Measurements from ENCODE around the gene ERC1.
"Not testable (repeated sequence)": the region's sequence is repeated elsewhere in the genome, so short reads cannot be mapped to it uniquely, and the experiment has no call there.

ERC1 gene

GRCh38 chr12:1131811-1132224, 140.8 kb downstream of the ERC1 start:
- H3K36me3 Mint-ChIP-seq (ENCODE audit: low read depth): no peaks in the 10 kb centered on the region
- H3K27ac Mint-ChIP-seq: no peak overlapping the region
- H3K9me3 Mint-ChIP-seq: no peaks in the 10 kb centered on the region
- H3K4me3 Mint-ChIP-seq: no peak overlapping the region
- H3K4me1 Mint-ChIP-seq (ENCODE audit: low read depth): peaks cover 3% of the 10 kb centered on the region
- no peaks in the 10 kb centered on the region for H3K27me3 Mint-ChIP-seq (ENCODE audit: low read depth)

- no peaks in the 10 kb centered on the region for H3K9me3 Mint-ChIP-seq
- H3K36me3 Mint-ChIP-seq (ENCODE audit: low read depth): no peaks in the 10 kb centered on the region
- H3K27ac Mint-ChIP-seq: no peak overlapping the region
- no peak overlapping the region for H3K4me3 Mint-ChIP-seq
- H3K4me1 Mint-ChIP-seq (ENCODE audit: low read depth): peaks cover 3% of the 10 kb centered on the region
- H3K27me3 Mint-ChIP-seq (ENCODE audit: low read depth): no peaks in the 10 kb centered on the region
Observed at GRCh38 chr12:1132311-1132710, 141.3 kb downstream of the ERC1 start.

- Mint-ChIP-seq H3K36me3 (ENCODE audit: low read depth) (no peaks in the 10 kb centered on the region), H3K27ac (no peak overlapping the region), H3K9me3 (no peaks in the 10 kb centered on the region), H3K27me3 (ENCODE audit: low read depth) (no peaks in the 10 kb centered on the region), H3K4me3 (no peak overlapping the region), H3K4me1 (ENCODE audit: low read depth) (no peaks in the 10 kb centered on the region)
Observed at GRCh38 chr12:1138691-1139090, 147.7 kb downstream of the ERC1 start.

- H3K9me3 Mint-ChIP-seq; H3K27ac Mint-ChIP-seq; H3K4me3 Mint-ChIP-seq; H3K27me3 Mint-ChIP-seq (ENCODE audit: low read depth); H3K4me1 Mint-ChIP-seq (ENCODE audit: low read depth); H3K36me3 Mint-ChIP-seq (ENCODE audit: low read depth): not testable (repeated sequence)
Observed at GRCh38 chr12:1146758-1147157, 155.7 kb downstream of the ERC1 start.

GRCh38 chr12:1147821-1148220, 156.8 kb downstream of the ERC1 start:
- Mint-ChIP-seq H3K27me3 (ENCODE audit: low read depth) (no peaks in the 10 kb centered on the region), H3K36me3 (ENCODE audit: low read depth) (peaks cover 5% of the 10 kb centered on the region), H3K27ac (no peak overlapping the region), H3K4me3 (no peak overlapping the region), H3K9me3 (no peaks in the 10 kb centered on the region), H3K4me1 (ENCODE audit: low read depth) (no peaks in the 10 kb centered on the region)

GRCh38 chr12:1157046-1157445, 166.0 kb downstream of the ERC1 start:
- H3K4me3 Mint-ChIP-seq: no peak overlapping the region
- H3K36me3 Mint-ChIP-seq (ENCODE audit: low read depth): peaks cover 4% of the 10 kb centered on the region
- H3K27ac Mint-ChIP-seq: no peak overlapping the region
- no peaks in the 10 kb centered on the region for H3K27me3 Mint-ChIP-seq (ENCODE audit: low read depth)
- H3K9me3 Mint-ChIP-seq: no peaks in the 10 kb centered on the region
- H3K4me1 Mint-ChIP-seq (ENCODE audit: low read depth): no peaks in the 10 kb centered on the region

- Mint-ChIP-seq H3K36me3 (ENCODE audit: low read depth) (peaks cover 3% of the 10 kb centered on the region), H3K4me3 (no peak overlapping the region), H3K27me3 (ENCODE audit: low read depth) (no peaks in the 10 kb centered on the region), H3K9me3 (no peaks in the 10 kb centered on the region), H3K27ac (no peak overlapping the region), H3K4me1 (ENCODE audit: low read depth) (no peaks in the 10 kb centered on the region)
Observed at GRCh38 chr12:1161197-1161596, 170.2 kb downstream of the ERC1 start.

GRCh38 chr12:1162081-1162760, 171.2 kb downstream of the ERC1 start:
- Mint-ChIP-seq H3K36me3 (ENCODE audit: low read depth) (peaks cover 3% of the 10 kb centered on the region), H3K27me3 (ENCODE audit: low read depth) (no peaks in the 10 kb centered on the region), H3K9me3 (no peaks in the 10 kb centered on the region), H3K4me1 (ENCODE audit: low read depth) (no peaks in the 10 kb centered on the region), H3K4me3 (no peak overlapping the region), H3K27ac (no peak overlapping the region)

GRCh38 chr12:1167784-1168183, 176.8 kb downstream of the ERC1 start:
- Mint-ChIP-seq H3K27me3 (ENCODE audit: low read depth) (no peaks in the 10 kb centered on the region), H3K4me1 (ENCODE audit: low read depth) (no peaks in the 10 kb centered on the region), H3K36me3 (ENCODE audit: low read depth) (peaks cover 3% of the 10 kb centered on the region), H3K27ac (no peak overlapping the region), H3K4me3 (no peak overlapping the region), H3K9me3 (no peaks in the 10 kb centered on the region)

- no peaks in the 10 kb centered on the region for H3K9me3 Mint-ChIP-seq
- no peak overlapping the region for H3K27ac Mint-ChIP-seq
- no peaks in the 10 kb centered on the region for H3K36me3 Mint-ChIP-seq (ENCODE audit: low read depth)
- H3K4me1 Mint-ChIP-seq (ENCODE audit: low read depth): no peaks in the 10 kb centered on the region
- H3K27me3 Mint-ChIP-seq (ENCODE audit: low read depth): no peaks in the 10 kb centered on the region
- no peak overlapping the region for H3K4me3 Mint-ChIP-seq
Observed at GRCh38 chr12:1170411-1170810, 179.4 kb downstream of the ERC1 start.

- no peak overlapping the region for H3K27ac Mint-ChIP-seq
- H3K4me1 Mint-ChIP-seq (ENCODE audit: low read depth): no peaks in the 10 kb centered on the region
- H3K4me3 Mint-ChIP-seq: no peak overlapping the region
- peaks cover 4% of the 10 kb centered on the region for H3K36me3 Mint-ChIP-seq (ENCODE audit: low read depth)
- no peaks in the 10 kb centered on the region for H3K9me3 Mint-ChIP-seq
- H3K27me3 Mint-ChIP-seq (ENCODE audit: low read depth): no peaks in the 10 kb centered on the region
Observed at GRCh38 chr12:1171657-1172408, 180.8 kb downstream of the ERC1 start.

- no peak overlapping the region for H3K4me3 Mint-ChIP-seq
- H3K27ac Mint-ChIP-seq: no peak overlapping the region
- no peaks in the 10 kb centered on the region for H3K9me3 Mint-ChIP-seq
- no peaks in the 10 kb centered on the region for H3K27me3 Mint-ChIP-seq (ENCODE audit: low read depth)
- peaks cover 5% of the 10 kb centered on the region for H3K36me3 Mint-ChIP-seq (ENCODE audit: low read depth)
- H3K4me1 Mint-ChIP-seq (ENCODE audit: low read depth): no peaks in the 10 kb centered on the region
Observed at GRCh38 chr12:1173781-1174617, 183.0 kb downstream of the ERC1 start.

GRCh38 chr12:1174659-1175058, 183.6 kb downstream of the ERC1 start:
- Mint-ChIP-seq H3K27ac (no peak overlapping the region), H3K36me3 (ENCODE audit: low read depth) (peaks cover 6% of the 10 kb centered on the region), H3K4me1 (ENCODE audit: low read depth) (no peaks in the 10 kb centered on the region)

GRCh38 chr12:1176191-1176590, 185.2 kb downstream of the ERC1 start:
- H3K4me3 Mint-ChIP-seq: no peak overlapping the region
- H3K27ac Mint-ChIP-seq: no peak overlapping the region
- peaks cover 11% of the 10 kb centered on the region for H3K36me3 Mint-ChIP-seq (ENCODE audit: low read depth)
- H3K4me1 Mint-ChIP-seq (ENCODE audit: low read depth): no peaks in the 10 kb centered on the region
- H3K9me3 Mint-ChIP-seq: no peaks in the 10 kb centered on the region
- no peaks in the 10 kb centered on the region for H3K27me3 Mint-ChIP-seq (ENCODE audit: low read depth)

More at GRCh38 chr12:1174659-1175058, 183.6 kb downstream of the ERC1 start:
- Mint-ChIP-seq H3K27me3 (ENCODE audit: low read depth) (no peaks in the 10 kb centered on the region), H3K4me3 (no peak overlapping the region), H3K9me3 (no peaks in the 10 kb centered on the region)

GRCh38 chr12:1179128-1179527, 188.1 kb downstream of the ERC1 start:
- Mint-ChIP-seq H3K36me3 (ENCODE audit: low read depth) (peaks cover 12% of the 10 kb centered on the region), H3K9me3 (no peaks in the 10 kb centered on the region), H3K27me3 (ENCODE audit: low read depth) (no peaks in the 10 kb centered on the region), H3K4me3 (no peak overlapping the region), H3K4me1 (ENCODE audit: low read depth) (no peaks in the 10 kb centered on the region), H3K27ac (no peak overlapping the region)

Measured in T-helper 1 cell treated with Interleukin-12 subunit alpha and Interleukin-12 subunit beta and Interleukin-4 antibody, amounts not matched to agents 30 μg/mL and 1 μg/mL, for 36 hours (primary cell).